ENCODE measurements around the gene RIN3. TPM values are rescaled to one million over a fixed set of nuclear protein-coding genes. Genes with fewer than 3 reads are reported as not detected.

The RIN3 gene
- total and polyA plus RNA-seq, 2 of the 4 experiments (the other 2 are of a cell fraction): 2.5 to 11.1 TPM

DNA sequence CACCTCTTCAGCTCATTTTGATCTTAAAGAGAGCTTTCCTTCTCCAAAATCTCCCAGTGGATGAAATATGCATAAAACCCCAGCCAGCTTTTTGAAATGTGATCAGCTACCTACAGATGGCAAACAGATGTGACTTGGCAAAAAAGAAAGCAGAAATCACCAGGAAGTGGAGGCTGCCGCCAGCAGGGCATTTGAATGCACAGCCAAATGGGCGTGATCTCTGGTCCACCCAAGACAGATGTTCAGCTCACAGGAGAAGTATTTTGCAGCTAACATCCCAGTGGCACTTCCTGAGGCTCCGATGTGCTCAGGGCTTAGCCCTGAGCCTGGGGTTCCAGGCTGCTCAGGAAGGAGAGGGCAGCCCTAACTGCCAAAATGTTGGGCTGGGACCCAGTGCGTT, 156.6 kb downstream of the RIN3 start:
- H3K4me2 ChIP-seq (ENCODE audit: low read depth, low read length): no peak overlapping the region
- H4K91ac ChIP-seq (ENCODE audit: insufficient read depth, low read depth, low read length): peak overlapping the region; percentile 18; the same call in 1 of the 2 replicates
- peaks cover 6 to 12% of the 10 kb centered on the region in 2 experiments for H3K79me1 ChIP-seq (ENCODE audit: low read depth in 1 of 2, low read length in 2 of 2)
- dilution Hi-C loops (cut with HindIII; ENCODE audit: low sequenced_read_pairs, unreplicated experiment) (no loop called here), in situ Hi-C loops (cut with MboI; ENCODE audit: low sequenced_read_pairs) (no loop called here), intact Hi-C loops (cut with micrococcal nuclease) (no loop called here)
- no TSS peak for BruUV-seq (replicated peaks)
- H2AK5ac ChIP-seq (ENCODE audit: low read depth, low read length): peak overlapping the region; percentile 0; the same call in 1 of the 2 replicates
- no peak overlapping the region for H2AFZ ChIP-seq (replicated peaks; ENCODE audit: low read length, poor library complexity)
- peak overlapping the region; percentile 37 for H3K4ac ChIP-seq (ENCODE audit: low read depth, low read length)
- no peak overlapping the region for H3K56ac ChIP-seq (ENCODE audit: extremely low read depth, insufficient read depth, low read length)
- no peak overlapping the region for H3K23ac ChIP-seq (ENCODE audit: low read depth, low read length)
- no peak overlapping the region for H2BK5ac ChIP-seq (ENCODE audit: low read depth, low read length, poor library complexity, severe bottlenecking)
- ChIA-PET CTCF (interaction anchor here (1.0 to 1.7 kb wide), 2 partner anchors 13 to 82 kb away, joined by 5 to 6 read pairs; no protein-coding TSS in a partner anchor), POLR2A (ENCODE audit: unreplicated experiment) (no interaction called here)
- H3K18ac ChIP-seq (ENCODE audit: low read depth, low read length): no peak overlapping the region; the same call in 1 of the 2 replicates
- peaks cover 2% of the 10 kb centered on the region; the same call in 1 of the 2 replicates for H3K4me1 ChIP-seq (ENCODE audit: control insufficient read depth, insufficient read depth, low read length)
- peak; percentile 69 for ATAC-seq (ENCODE audit: low read depth)
- peak; percentile 86 for DNase-seq
- H4K5ac ChIP-seq (ENCODE audit: low read depth, low read length): peak overlapping the region; percentile 10; the same call in 1 of the 2 replicates
- no peak overlapping the region; the same call in 1 of the 2 replicates for H3K14ac ChIP-seq (replicated peaks; ENCODE audit: low read depth, low read length)
- no peaks in the 10 kb centered on the region for H3K9me3 ChIP-seq (ENCODE audit: control insufficient read depth, insufficient read depth, low read length)
- TF ChIP-seq CHD1 (IDR thresholded peaks at IDR 0.05; ENCODE audit: low read depth, low read length) (no peak), MAZ (IDR thresholded peaks at IDR 0.05; ENCODE audit: borderline replicate concordance, low read depth, low read length) (no peak), MXI1 (IDR thresholded peaks at IDR 0.05; ENCODE audit: borderline replicate concordance, low read depth, low read length) (no peak), RCOR1 (IDR thresholded peaks at IDR 0.05; ENCODE audit: insufficient replicate concordance, low read length) (no peak), FOS (IDR thresholded peaks at IDR 0.05; ENCODE audit: low read depth, low read length) (no peak), CEBPB (IDR thresholded peaks at IDR 0.05; ENCODE audit: low read depth, low read length) (no peak), RAD21 (IDR thresholded peaks at IDR 0.05; ENCODE audit: low read length) (peak; percentile 37; the same call in 1 of the 2 replicates), NFE2L2 (IDR thresholded peaks at IDR 0.05; ENCODE audit: low read depth, low read length) (peak; percentile 44)
- no peak overlapping the region for H3K9ac ChIP-seq (ENCODE audit: low read depth, low read length)
- no peak overlapping the region for H3K4me3 ChIP-seq (ENCODE audit: insufficient read depth, low read depth, low read length)
- peaks cover 2% of the 10 kb centered on the region; the same call in 1 of the 2 replicates for H3K36me3 ChIP-seq (ENCODE audit: control insufficient read depth, insufficient read depth, low read length)
- no peaks in the 10 kb centered on the region for H4K20me1 ChIP-seq (ENCODE audit: insufficient read depth, low read length)
- no peak overlapping the region for H2BK20ac ChIP-seq (ENCODE audit: low read depth, low read length)
- H3K9me1 ChIP-seq (ENCODE audit: insufficient read depth, low read length): peaks cover 9% of the 10 kb centered on the region
- peak overlapping the region; percentile 52; the same call in 1 of the 2 replicates for H2BK120ac ChIP-seq (ENCODE audit: low read depth, low read length)
- 76% methylated on average over 2 of the region's 4 CpGs; no CpG with 5 or more reads in 1 of the 2 experiments for WGBS, 2 experiments (ENCODE audit: extremely low coverage in 2 of 2, insufficient read length in 1 of 2)
- peak overlapping the region; percentile 16 to 59; a peak in 2 of 4 replicates for H4K8ac ChIP-seq (ENCODE audit: low read depth in 2 of 2, low read length in 2 of 2)
- H3K27ac ChIP-seq (ENCODE audit: insufficient read depth, low read length): no peak overlapping the region; the same call in 1 of the 2 replicates
- no peak overlapping the region for H2BK15ac ChIP-seq (ENCODE audit: low read depth, low read length)
- peak overlapping the region; percentile 8 for H2AK9ac ChIP-seq (replicated peaks; ENCODE audit: low read depth, low read length, poor library complexity)
- H3K27me3 ChIP-seq (ENCODE audit: control insufficient read depth, insufficient read depth, low read length): no peaks in the 10 kb centered on the region
